ENCODE data around the gene VAC14.

Gene VAC14

GRCh38 chr16:70721202-70721963 is 79.6 kb downstream of the VAC14 start:
- no peak for DNase-seq

- DNase-seq: no peak
Measured at GRCh38 chr16:70720425-70721201, 80.3 kb downstream of the VAC14 start.

GRCh38 chr16:70717065-70717464 is 83.9 kb downstream of the VAC14 start:
- DNase-seq: no peak

- DNase-seq: no peak
Measured at GRCh38 chr16:70715860-70716357, 85.0 kb downstream of the VAC14 start.

GRCh38 chr16:70715055-70715858 is 85.7 kb downstream of the VAC14 start:
- no peak for DNase-seq

- DNase-seq: no peak
Measured at GRCh38 chr16:70714581-70715054, 86.3 kb downstream of the VAC14 start.

GRCh38 chr16:70713824-70714223 is 87.1 kb downstream of the VAC14 start:
- no peak for DNase-seq

- no peak for DNase-seq
Measured at GRCh38 chr16:70713342-70713741, 87.6 kb downstream of the VAC14 start.

GRCh38 chr16:70712942-70713341 is 88.0 kb downstream of the VAC14 start:
- no peak for DNase-seq

- DNase-seq: no peak
Measured at GRCh38 chr16:70712359-70712758, 88.6 kb downstream of the VAC14 start.

GRCh38 chr16:70711211-70712031 is 89.5 kb downstream of the VAC14 start:
- no peak for DNase-seq

- no peak for DNase-seq
Measured at GRCh38 chr16:70710422-70711210, 90.3 kb downstream of the VAC14 start.

GRCh38 chr16:70709942-70710341 is 91.0 kb downstream of the VAC14 start:
- no peak for DNase-seq

GRCh38 chr16:70709457-70709856 is 91.5 kb downstream of the VAC14 start:
- no peak for DNase-seq

GRCh38 chr16:70708366-70709246 is 92.4 kb downstream of the VAC14 start:
- no peak for DNase-seq

GRCh38 chr16:70706948-70707465 is 94.0 kb downstream of the VAC14 start:
- DNase-seq: no peak

GRCh38 chr16:70705056-70705455 is 95.9 kb downstream of the VAC14 start:
- no peak for DNase-seq

- DNase-seq: no peak
Measured at GRCh38 chr16:70704586-70704985, 96.4 kb downstream of the VAC14 start.

GRCh38 chr16:70703835-70704381 is 97.0 kb downstream of the VAC14 start:
- DNase-seq: no peak

Data from CD4-positive, alpha-beta T cell treated with Interleukin-17A for 4 hours (primary cell).